Measurements from ENCODE around the gene FOXP1.

- TF ChIP-seq CTCF (IDR thresholded peaks at IDR 0.05; ENCODE audit: poor library complexity): no peak
- TF ChIP-seq EZH2 (IDR thresholded peaks at IDR 0.05; ENCODE audit: borderline replicate concordance): no peak
Observed at GRCh38 chr3:71587958-71588357, 4.4 kb upstream of the FOXP1 start.
